HG02678 (cell line): ENCODE measurements around the gene SNCAIP.
"Not testable (repeated sequence)": the region's sequence is repeated elsewhere in the genome, so short reads cannot be mapped to it uniquely, and the experiment has no call there.

Source experiments
- ATAC-seq: cut with Tn5 transposase; IDR thresholded peaks from one replicate; pipeline ENCODE4 v1.9.1; 2021; ENCODE audit warnings: mild to moderate bottlenecking, moderate library complexity; ENCODE audit not compliant: unreplicated experiment

SNCAIP gene

DNA sequence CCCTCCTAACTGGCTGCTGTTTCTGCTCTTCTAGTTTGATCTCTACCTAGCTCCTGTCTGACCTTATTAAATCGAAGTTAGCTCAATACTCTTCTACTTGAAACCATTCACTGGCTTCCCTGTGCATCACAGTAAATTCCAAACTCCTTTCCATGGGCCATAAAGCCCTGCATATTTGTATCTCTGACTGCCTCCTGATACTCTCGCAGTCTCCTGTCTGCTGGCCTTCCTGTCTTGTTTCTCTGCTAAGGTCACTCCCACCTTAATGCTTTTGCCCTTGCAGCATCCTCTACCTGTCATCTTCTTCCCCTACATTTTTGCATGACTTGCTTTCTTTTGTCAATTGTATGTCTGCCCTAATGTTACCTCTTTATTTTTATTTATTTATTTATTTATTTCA, 44.8 kb downstream of the SNCAIP start:
- ATAC-seq: no peak

DNA sequence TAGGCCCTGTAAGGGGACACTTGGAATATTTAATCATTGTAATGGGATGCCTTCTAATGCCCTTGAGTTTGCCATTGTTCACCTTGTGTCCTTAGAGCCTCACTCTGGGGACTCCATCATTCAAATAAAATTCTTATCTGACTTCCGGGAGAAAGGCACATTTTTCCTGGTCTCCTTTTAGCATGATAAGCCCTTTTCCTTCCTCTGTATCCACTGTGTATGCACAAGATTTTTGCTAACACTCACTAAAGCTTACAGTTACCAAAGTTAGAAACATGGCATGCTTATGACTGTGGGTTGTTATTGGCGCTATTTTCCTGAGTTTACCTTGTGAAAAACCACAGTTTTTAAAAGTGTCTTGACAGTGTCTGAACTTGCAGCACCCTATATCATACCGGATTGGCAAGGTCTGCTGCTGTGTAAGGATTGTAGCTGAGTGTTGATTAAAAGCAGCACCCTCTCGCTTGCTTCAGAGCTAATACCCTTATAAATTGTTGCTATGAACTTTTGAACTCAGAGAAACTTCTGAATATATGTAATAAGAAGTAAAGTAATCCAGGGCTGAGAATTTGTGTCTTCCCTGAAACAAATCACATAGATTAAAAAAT, 46.4 kb downstream of the SNCAIP start:
- no peak for ATAC-seq

DNA sequence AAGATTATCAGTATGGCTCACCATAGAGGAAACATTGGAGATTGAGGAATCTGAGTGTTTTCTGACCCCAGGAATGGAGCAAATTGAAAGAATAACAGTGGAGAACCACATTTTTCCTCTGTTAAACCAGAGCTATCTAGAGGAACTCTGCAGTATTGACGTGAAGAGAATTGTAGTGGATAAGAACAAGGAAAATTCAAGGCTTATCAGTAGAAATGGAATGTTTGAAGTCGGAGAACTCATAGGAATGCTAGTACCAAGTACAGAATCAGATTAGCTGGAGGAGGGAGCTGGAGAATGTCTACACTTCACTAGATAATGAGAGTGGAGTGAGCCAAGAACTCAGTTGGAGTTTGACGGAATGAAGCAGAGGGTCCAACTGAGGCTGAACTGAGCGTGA, 50.3 kb downstream of the SNCAIP start:
- ATAC-seq: no peak

DNA sequence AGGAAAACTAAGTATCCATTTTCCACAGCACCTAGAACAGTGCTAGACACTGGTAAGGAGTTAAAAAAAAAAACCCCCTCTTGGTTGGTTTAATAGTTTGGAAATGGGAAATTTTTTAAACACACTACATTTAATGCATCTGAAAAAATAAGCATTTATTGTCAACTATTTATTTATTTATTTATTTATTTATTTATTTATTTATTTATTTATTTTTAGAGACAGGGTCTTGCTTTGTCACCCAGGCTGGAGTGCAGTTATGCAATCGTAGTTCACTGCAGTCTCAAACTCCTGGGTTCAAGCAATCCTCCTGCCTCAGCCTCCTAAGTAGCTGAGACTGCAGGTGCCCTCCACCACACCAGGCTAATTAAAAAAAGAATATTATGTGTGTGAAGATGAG, 51.6 kb downstream of the SNCAIP start:
- ATAC-seq: no peak

DNA sequence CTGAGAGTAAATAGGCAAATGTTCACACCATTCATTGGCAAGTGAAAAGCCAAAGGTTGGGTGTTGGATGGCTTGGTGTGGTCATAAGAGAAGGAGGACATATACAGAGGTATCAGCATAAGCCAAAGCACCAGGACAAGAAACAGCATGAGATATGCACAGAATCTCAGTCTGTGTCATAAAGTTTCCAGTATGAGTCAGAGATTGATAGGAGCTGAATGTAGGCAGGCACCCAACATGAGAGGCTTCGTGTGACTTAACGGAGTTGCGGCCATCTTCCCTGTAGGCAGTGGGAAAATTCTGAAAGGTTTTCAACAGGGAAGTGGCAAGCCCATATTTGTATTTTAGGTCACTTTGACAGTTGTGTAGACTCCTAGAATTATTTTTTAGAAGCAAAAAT, 54.5 kb downstream of the SNCAIP start:
- ATAC-seq: peak; percentile 58

DNA sequence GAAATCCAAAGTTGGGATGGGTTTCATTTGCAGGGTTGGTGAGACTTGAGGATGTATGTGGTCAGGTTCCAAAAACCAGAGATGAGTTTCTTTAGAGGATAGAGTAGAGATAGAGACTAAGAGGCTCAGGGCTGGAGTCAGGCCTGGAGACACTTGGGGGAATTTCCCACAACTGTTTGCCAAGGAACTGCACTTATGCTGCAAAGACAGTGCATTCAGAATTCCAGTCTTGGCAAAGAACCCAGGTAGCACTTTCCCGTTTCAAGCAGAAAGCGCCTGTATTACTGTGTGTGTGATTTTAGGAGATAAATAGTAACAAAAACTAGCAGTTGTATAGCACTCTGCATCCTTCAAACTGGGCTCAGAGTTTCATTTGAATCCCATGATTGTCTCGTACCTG, 55.4 kb downstream of the SNCAIP start:
- ATAC-seq: no peak

DNA sequence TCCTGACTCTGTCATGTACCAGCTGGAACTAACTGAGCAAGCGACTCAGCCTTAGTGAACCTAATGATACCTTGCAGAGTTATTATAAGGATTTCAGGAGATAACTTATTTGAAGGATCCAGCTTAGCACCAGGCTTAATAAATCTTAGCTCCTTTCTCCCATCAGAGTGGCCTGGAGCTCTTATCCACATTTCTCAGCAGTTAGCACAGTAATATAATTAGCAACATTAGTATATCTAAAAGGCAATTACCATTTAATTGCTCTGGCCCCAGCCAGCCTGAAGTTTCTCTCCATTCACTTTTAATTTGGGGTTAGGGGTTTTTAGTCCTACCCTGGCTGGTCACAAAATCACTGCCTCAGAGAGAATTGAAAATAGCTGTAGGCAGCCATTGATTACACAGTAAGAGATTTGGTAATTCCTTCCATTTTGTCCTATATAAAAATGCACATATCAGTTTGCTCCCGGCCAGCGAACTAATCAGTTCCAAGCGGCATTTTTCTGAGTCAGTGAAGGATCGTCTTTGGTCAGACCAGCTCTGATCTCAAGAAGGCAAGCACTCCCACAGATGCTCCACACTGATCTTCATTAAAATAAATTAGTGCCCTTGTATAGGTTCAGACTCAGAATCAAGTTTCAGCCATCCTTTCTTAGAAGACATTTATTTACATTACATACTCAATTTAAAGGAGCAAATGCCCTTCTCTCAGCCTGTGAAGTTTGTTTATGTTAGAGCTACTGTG, 56.6 kb downstream of the SNCAIP start:
- no peak for ATAC-seq

DNA sequence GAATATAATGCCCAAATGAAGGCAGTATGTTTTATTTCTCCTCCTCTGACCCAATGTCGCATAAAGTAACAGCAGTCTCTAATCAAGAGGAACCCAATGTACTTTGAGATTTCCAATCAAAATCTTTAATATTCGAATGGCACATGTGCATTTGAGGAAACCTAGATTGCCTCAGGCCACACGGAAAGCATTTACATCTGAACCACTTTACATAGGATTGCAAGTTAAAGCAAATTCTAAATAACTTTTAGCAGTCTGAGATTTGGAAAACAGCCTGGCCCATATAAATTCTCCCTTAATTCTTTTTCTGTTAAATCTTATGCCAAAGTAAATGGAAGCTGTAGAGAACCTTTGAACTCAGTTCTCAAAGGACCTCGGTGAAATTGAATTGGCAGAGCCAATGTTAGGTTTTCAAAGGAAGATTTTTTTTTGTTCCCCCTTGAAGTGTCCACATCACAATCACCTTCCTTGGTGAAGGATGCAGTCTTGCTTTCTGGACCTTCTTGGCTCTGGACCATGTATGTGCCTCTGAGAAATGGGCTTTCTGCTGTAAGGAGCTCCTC, 57.3 kb downstream of the SNCAIP start:
- ATAC-seq: no peak

DNA sequence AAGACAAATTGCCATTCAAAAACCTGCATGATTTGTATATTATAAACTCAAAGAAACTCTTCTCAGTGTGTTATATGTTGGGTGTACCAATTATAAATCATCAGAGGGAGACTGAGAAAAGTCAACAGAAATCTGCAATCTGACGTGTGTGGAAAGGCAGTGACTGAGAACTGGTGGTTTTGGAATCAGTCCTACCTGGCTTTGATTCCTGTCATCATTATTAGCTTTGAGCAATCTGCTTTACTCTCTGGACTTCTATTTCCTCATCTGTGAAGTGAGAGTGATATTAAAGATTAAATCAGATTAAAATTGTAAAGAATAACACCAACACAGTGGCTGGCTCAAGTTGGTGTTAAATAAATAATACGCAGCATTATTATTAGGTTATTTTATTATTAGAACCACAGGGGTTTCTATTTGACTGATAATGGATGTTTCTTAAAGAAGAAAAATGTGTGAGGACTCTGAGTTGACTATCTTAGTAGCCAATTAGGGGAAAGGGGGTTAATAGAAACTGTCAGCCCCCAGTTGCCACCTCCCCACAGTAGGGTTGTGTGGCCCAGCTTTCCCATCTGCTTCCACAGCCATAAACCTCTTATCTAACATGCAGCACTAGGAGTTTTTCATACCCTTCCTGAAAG, 59.6 kb downstream of the SNCAIP start:
- ATAC-seq: no peak

DNA sequence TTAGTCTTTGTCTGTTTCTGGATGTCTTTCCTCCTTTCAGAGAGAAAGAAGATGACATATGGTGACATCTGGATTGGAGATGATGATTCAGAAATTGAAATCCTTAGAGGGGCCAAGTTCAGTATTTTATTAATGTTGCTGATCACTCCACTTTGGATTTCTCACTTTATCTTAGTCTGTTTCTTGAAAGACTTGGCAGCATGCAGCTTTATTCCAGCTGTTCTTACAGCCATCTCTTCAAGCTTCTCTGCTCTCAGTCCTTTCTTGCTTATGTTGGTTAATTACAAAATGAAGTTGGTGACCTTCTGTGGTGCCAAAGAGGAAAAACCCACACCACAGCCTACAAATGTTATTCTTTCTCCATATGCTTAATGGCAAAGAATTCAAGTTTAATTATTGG, 62.1 kb downstream of the SNCAIP start:
- ATAC-seq: no peak

DNA sequence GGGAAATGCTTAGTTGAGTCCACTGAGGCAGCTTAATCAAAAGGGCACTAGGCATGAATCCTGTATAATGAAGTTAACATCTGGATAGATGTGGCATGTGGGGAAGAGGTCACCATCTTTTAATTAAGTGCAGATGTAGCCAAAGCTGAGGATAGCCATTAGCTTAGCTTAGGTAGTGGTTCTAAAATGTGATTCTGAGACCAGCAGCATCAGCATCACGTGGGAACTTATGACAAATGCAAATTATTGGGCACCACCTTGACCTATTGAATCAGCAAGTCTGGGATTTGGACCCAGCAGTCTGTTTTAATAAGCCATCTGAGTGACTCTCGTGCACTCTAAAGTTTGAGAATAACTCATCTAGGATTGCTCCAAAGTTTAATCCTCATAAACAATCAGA, 63.8 kb downstream of the SNCAIP start:
- ATAC-seq: no peak

DNA sequence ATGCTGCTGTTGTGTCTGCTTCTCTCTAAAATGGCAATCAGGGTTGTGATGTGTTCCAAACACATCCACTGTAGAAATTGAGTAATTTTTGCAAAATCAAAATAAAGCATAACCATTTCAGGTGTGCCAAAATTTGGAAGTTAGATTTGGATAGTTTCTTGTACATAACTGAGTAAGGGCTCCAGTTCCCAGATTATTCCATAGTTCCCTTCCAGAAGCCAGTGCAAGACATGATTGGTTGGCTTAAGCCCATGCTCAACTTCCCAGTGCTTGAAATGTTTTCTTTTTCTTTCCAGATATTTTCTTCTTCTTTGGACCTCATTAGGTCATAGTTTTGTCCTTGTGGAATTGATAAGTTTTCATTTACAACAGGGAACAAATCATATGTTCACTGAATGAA, 64.2 kb downstream of the SNCAIP start:
- ATAC-seq: no peak

DNA sequence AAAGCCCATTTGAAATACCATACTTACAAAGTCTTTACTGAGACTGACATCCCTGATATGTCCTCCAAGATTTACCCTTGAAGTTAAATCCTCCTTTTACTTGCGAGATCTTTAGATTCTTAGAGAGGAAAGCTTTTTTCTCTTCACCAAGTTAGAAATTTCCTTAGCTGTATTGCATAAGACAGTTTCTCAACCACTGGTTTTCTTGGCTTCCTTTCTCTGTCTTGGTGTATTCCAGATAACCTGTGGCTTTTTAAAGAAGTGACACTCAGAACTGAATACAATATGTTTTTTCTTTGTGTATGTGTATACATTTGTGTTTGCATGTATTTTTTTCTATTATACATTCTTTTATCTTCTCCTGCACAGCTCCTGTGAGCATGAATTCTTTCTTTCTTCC, 65.0 kb downstream of the SNCAIP start:
- ATAC-seq: no peak

DNA sequence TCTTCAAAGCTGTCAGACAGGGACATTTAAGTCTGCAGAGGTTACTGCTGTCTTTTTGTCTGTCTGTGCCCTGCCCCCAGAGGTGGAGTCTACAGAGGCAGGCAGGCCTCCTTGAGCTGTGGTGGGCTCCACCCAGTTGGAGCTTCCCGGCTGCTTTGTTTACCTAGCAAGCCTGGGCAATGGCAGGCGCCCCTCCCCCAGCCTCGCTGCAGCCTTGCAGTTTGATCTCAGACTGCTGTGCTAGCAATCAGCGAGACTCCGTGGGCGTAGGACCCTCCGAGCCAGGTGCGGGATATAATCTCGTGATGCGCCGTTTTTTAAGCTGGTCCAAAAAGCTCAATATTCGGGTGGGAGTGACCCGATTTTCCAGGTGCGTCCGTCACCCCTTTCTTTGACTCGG, 70.9 kb downstream of the SNCAIP start:
- ATAC-seq: not testable (repeated sequence)

DNA sequence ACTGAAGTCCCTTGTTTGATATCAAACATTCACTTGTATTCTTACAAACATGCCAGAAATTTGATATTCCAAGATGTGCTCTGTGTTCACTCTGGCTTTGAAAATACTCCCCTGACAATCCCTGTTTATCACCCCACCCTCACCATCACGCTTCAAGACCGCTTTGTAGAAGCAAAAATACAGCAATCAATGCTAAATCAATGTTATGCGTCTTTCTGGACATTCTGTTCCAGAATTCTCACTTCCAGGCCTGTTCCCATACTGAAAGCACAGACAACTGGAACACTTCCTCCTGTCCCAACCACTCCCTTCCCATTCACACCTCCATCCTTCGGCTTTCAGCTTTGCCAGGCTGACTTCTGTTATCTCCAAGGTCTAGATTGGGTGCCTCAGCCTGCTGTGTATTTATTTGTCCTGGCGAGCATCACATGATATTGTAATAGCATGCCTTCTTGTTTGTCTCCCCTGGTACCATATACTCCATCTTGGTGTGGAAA, 72.8 kb downstream of the SNCAIP start:
- ATAC-seq: no peak

DNA sequence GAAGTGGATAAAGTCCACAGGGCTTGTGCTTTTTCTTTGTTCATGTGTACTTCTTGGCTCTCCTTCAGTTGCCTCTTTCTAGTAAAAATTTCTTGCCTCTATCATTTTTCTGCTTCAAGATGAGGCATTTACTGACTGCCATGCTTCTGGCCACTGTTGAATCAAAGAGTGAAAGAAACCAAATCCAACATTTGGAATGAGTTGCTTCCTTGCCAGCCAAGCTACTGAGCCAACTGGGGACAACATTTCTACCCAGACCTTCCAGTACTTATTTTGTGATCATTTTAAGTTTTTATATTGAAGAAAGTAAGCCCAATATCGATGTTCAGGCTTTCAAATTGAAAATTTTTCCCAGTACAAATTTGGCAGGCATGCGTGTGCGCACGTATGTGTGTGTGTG, 73.2 kb downstream of the SNCAIP start:
- no peak for ATAC-seq

DNA sequence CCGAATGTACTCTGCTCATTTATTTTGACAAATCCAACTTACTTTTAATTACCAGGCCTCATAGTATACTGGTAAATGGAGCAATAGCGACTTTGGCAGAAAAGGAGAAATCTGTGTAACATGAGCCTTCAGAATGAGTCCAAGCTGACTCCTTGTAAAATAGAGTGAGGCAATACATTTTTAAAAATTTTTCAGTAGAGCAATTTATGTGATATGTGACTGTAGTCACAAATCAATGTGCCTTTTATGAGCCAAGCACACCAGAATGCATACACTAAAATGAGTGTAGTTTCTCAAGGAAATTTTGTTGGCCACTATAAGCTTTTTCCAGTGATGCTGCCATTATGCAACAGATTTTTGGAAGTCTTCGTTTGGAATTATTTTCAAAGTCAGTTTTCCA, 73.8 kb downstream of the SNCAIP start:
- ATAC-seq: no peak

DNA sequence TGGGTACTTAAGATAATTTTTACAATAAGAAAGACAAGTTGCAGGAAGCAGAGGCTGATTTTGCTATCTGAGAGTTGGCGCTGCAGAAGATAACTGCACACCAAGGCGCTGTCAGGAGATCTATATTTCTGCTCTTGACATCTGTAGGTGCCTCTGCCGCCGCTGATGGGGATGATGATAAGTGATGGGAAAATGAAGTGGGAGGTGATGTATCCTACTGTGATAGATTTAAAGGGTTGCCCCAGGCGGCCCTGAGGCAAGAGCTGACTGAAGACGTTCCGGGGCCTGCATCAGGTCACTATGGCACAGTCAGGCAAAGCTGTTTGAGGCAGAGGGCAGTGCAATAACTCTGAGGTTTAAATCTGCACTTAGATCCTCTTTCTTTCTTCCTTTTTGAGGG, 78.1 kb downstream of the SNCAIP start:
- ATAC-seq: no peak

DNA sequence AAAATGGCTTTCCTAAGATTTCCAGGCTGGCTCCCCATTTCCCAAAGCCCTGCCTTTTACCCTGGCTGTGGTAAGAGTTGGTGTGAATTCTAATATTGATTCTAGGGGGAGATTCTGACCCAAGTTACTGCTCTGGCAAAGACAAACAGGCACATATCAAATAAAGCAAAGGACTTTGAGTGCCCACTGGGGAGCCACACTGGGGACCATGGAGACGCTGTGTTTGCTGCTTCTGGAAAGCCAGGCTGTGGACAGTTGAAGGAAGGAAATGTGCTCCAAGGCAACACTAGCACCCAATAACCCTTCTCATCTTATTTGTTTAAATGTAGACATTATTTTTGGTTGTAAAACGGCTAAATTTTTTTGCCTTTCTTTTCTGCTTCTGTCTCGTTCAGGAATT, 78.7 kb downstream of the SNCAIP start:
- no peak for ATAC-seq

DNA sequence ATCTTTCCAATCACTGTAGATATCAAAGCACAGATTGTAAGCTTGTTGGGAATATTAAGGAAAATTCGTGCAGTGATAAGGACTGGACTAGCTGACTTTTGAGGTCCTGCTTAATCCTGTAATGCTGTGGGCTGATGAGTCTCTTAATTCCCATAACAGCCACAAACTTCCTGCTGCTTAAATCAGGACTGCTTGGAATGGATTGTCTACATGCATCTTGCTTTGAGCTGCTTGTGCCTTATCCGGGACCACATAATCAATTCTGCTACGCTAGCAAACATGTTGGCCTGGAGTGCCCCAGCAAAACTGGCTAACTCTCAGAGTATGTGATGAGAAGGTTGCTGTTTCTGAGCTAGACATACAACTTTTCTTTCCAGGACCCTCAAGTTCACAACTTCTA, 79.6 kb downstream of the SNCAIP start:
- no peak for ATAC-seq

DNA sequence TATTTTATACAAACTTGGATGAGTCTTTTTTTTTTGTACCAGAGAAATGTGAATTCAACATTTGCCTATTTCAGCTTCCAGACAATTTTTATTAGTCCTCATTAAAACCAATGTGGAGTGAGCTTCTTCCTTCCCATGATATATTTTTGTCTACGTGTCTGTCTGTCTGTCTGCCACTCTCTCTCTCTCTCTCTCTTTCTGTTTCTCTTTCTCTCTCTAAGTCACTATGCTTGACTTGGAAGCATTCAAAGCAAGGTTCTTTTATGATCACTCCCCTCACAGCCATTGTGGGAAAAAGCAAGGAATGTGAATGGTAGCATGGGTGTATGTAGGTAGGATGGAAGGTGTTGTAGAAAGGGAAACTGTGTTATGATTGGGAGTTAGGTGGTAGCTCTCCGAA, 80.2 kb downstream of the SNCAIP start:
- ATAC-seq: no peak

DNA sequence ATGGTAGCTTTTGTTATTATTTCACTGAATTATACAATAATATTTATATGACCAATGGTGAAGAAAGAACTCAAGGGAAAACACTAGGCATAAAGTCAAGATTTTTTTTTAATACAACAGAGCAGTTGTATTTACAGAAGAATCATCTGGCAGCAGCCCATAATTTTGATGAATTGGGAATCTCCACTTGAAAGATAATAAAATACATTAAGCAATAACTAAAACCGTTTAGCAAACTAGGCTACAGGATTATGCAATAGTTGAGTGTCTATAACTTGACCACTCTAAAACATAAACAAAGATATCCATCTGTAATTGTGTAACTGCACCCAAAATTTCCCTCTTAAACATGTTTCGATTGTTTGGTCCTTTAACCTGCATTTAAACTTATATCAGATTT, 80.8 kb downstream of the SNCAIP start:
- no peak for ATAC-seq
